HFF-Myc (cell line): ENCODE results near the gene SLC43A1.

Experiments used
- DNase-seq: peaks from one replicate; pipeline ENCODE4 v3.0.0-alpha.2; 2011; ENCODE audit warnings: low read depth; ENCODE audit errors: extremely low read depth
- H3K4me3 ChIP-seq: replicated peaks from 2 replicates; pipeline ENCODE4 v1.5.1; 2011; ENCODE audit warnings: low read depth, mild to moderate bottlenecking, control low read depth, low read length
- TF ChIP-seq, protein P1 (sequence below): IDR thresholded peaks from 2 replicates; pipeline ENCODE4 v1.5.1; 2012; ENCODE audit warnings: mild to moderate bottlenecking, low read depth, low read length, control low read depth; ENCODE audit errors: missing control alignments

Gene SLC43A1

DNA sequence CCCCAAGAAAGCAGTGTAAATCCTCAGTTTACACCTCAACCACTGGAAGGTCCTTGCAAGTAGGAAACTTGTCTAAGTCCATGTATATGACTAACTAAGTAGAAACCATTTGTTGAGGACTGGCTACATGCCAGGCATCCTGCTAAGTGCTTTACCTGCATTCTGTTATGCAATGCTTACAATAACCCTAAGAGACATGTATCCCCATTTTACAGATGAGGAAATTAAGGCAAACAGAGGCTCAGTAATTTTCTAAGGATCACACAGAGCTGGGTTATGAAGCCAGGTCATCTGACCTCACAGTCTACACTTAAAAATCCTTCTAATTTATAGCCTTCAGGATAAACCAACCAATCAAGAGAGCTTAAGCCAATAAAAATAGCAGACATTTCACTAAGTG lies 13.5 kb upstream of the SLC43A1 start:
- peak overlapping the region; percentile 99 for H3K4me3 ChIP-seq
- no peak for DNase-seq
- TF ChIP-seq, protein P1, sequence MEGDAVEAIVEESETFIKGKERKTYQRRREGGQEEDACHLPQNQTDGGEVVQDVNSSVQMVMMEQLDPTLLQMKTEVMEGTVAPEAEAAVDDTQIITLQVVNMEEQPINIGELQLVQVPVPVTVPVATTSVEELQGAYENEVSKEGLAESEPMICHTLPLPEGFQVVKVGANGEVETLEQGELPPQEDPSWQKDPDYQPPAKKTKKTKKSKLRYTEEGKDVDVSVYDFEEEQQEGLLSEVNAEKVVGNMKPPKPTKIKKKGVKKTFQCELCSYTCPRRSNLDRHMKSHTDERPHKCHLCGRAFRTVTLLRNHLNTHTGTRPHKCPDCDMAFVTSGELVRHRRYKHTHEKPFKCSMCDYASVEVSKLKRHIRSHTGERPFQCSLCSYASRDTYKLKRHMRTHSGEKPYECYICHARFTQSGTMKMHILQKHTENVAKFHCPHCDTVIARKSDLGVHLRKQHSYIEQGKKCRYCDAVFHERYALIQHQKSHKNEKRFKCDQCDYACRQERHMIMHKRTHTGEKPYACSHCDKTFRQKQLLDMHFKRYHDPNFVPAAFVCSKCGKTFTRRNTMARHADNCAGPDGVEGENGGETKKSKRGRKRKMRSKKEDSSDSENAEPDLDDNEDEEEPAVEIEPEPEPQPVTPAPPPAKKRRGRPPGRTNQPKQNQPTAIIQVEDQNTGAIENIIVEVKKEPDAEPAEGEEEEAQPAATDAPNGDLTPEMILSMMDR: no peak

DNA sequence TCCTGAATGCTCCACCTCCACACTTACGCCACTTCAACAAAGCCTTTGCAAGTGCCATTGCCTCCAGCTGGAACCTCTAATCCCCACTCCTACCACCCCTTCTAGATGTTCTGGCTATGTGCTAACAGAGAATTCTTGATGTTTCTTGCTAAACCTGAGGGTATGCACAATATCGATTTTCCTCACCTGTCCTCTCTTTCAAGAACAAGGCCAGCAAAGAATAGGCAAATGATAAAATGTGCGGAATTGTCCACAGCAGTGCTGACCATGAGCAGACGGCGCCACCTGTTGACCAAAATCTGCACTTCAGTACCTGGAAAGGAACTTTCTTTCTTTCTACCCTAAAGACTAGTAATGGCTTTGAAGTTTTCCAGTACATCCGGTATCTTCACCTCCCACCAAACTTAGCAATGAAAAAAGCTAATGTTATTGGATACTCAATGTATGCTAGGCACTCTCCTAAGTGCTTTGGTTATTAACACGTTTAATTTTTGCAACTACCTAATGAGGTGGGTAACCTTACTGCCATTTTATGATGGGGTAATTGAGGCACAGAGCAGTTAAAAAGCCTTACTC lies 11.6 kb upstream of the SLC43A1 start:
- DNase-seq: peak; percentile 57
- TF ChIP-seq, protein P1: peak; percentile 86
- no peak overlapping the region for H3K4me3 ChIP-seq

DNA sequence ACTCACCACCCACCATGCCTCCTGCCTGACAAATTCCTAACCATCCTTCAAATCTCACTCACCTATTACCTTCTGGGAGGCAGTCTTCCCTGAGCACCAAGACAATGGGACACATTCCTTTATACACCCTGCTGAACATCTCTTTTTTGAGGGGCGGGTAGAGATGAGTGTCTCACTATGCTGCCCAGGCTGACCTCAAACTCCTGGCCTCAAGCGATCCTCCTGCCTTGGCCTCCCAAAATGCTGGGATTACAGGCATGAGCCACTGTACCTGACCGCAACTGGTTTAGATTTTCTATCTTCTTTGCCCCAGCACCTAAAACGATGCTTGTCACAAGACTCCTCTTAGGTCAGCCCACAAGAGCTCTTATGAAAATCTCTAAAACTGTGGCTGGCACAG lies 7.9 kb upstream of the SLC43A1 start:
- DNase-seq: no peak
- no peak overlapping the region for H3K4me3 ChIP-seq
- TF ChIP-seq, protein P1: no peak

DNA sequence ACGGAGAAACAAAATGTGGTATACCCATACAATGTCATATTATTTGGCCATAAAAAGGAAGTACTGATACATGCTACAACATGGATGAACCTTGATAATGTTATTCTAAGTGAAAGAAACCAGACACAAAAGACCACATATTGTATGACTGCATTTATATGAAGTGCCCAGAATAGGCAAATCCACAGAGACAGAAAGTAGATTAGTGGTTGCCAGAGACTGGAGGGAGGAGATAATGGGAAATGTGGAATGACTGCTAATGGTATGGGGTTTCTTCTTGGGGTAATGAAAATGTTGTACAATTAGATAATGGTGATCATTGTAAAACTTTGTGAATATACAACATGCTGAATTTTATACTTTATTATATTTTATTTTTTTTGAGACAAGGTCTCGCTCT lies 5.6 kb upstream of the SLC43A1 start:
- H3K4me3 ChIP-seq: no peak overlapping the region
- TF ChIP-seq, protein P1: no peak
- no peak for DNase-seq

DNA sequence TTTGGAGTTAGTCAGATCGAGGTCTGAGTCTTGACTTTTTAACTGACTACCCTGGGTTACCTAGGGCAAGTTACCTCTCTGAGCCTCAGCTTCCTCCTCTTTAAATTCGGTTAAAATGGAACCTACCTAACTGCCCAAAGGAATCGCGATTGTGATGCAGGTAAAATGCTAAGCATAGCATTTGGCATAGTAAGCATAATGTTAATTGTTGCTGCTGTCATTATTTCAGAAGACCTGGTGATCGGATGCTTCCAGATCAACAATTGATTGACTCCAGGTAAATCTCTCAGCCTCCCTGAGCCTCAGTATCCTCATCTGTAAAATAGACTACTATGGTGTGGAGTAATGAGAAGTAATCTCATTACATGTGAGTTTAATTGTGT lies 550 bp upstream of the SLC43A1 start:
- peak overlapping the region; percentile 71 for H3K4me3 ChIP-seq
- TF ChIP-seq, protein P1: no peak
- DNase-seq: no peak

DNA sequence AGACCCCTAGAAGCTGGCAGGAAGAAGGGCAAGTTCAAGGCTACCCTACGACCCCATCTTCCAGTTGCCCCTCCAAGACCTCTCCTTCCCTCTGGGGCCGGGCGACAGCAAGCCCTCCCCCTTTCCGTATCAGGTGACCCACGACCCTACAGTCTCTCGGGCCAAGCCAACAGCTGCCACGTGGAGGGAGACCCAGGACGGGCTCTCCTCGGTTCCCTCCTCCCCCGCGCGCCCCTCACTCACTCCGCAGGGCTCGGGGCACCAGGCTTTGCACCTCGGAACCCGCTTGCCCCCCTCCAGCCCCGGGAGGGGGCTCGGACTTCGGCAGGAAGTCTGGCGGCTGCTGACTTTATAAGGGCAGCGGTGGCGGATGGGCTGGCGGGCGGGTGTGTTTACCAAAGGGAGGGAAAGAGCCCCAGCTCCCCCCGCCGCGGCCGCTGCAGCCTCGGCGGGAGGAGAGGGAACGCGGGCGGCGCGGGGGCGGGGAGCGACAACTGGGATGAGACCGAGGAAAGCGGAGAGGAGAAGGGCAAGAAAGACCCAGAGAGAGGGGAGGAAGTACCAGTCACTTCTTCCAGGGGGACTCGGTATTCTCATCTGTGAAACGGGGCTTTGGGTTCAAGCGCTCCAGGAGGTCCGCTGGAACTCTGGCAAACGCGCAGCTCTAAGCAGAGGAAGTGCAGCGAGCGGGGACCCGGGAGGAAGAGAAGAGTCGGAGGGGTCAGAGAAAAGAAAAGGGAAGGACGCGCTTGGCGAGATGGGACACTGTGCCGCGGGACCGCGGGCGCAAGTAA lies 767 bp downstream of the SLC43A1 start:
- DNase-seq: no peak
- peak overlapping the region; percentile 71 for H3K4me3 ChIP-seq
- TF ChIP-seq, protein P1: no peak
